Endothelial cell of umbilical vein (primary cell): ENCODE measurements around the gene PRSS58.

Experiments
- CTCF ChIP-seq, 2 donors: IDR thresholded peaks; 1 replicate in 1 of 2; 2 replicates in 1 of 2; pipeline ENCODE4 v1.5.1; 2011; ENCODE audit warnings: low read length in 2 of 2, mild to moderate bottlenecking in 2 of 2, moderate library complexity in 2 of 2, control low read depth in 1 of 2, inconsistent platforms in 1 of 2, low read depth in 1 of 2; ENCODE audit not compliant: insufficient read depth in 1 of 2; ENCODE audit errors: extremely low read depth in 1 of 2
- FOS ChIP-seq: IDR thresholded peaks from 2 replicates; pipeline ENCODE4 v1.6.1; 2011; ENCODE audit warnings: mild to moderate bottlenecking, low read length, moderate library complexity, borderline replicate concordance; ENCODE audit not compliant: insufficient read depth
- JUN ChIP-seq: IDR thresholded peaks from 2 replicates; pipeline ENCODE4 v1.6.1; 2011; ENCODE audit warnings: borderline replicate concordance, low read depth; ENCODE audit not compliant: insufficient read length, insufficient read depth
- POLR2A ChIP-seq: IDR thresholded peaks from 2 replicates; pipeline ENCODE4 v1.6.1; 2012; ENCODE audit warnings: low read depth, mild to moderate bottlenecking, control low read depth, low read length
- POLR2AphosphoS5 ChIP-seq: IDR thresholded peaks from 2 replicates; pipeline ENCODE4 v1.6.1; 2012; ENCODE audit warnings: low read depth, mild to moderate bottlenecking, control low read depth, low read length, moderate library complexity; ENCODE audit not compliant: insufficient read depth

GRCh38 chr7:142275028-142275427, 17.2 kb upstream of the PRSS58 start:
- TF ChIP-seq POLR2AphosphoS5 (no peak), FOS (no peak), JUN (no peak), CTCF (IDR thresholded peaks at IDR 0.05; ENCODE audit: extremely low read depth in 1 of 2, insufficient read depth in 1 of 2, low read depth in 1 of 2, low read length in 2 of 2) (no peak), POLR2A (no peak)
